H1 (cell line): Measurements from ENCODE around the gene BICD1. TPM values are rescaled to one million over a fixed set of nuclear protein-coding genes. Genes with fewer than 3 reads are reported as not detected.

Experiments
- SIRT6 ChIP-seq: IDR thresholded peaks from one replicate; pipeline ENCODE4 v1.7.1; 2012; ENCODE audit warnings: low read length, inconsistent platforms
- polyA plus RNA-seq, 7 experiments: library from polyadenylated mRNA; depleted of rRNA in 3 of 7; stranded (reverse) in 5 of 7; unstranded in 2 of 7; fragments of >200 nt in 5 of 7; fragments of 200-250 nt in 2 of 7; gene quantifications; 1 replicate in 5 of 7; 2 replicates in 1 of 7; 4 replicates in 1 of 7; pipeline versions ENCODE4 v1.2.1 to v1.2.3, GENCODE V29; 2011 to 2013; ENCODE audit warnings: missing spikeins in 2 of 7, mixed read lengths in 2 of 7
- total RNA-seq: library from RNA; stranded (reverse); fragmentation: NEBNext Ultra II Directional; extraction: Animal tissue kit (Norgen Biotek cat#: 25700); gene quantifications from 2 replicates; pipeline ENCODE4 v1.2.1, GENCODE V29; 2021

The BICD1 gene
- total and polyA plus RNA-seq, 2 of the 8 experiments (the other 6 are each of a cell fraction or from before 2014, with no cell fraction given) = 34.1 to 58.4 TPM

DNA sequence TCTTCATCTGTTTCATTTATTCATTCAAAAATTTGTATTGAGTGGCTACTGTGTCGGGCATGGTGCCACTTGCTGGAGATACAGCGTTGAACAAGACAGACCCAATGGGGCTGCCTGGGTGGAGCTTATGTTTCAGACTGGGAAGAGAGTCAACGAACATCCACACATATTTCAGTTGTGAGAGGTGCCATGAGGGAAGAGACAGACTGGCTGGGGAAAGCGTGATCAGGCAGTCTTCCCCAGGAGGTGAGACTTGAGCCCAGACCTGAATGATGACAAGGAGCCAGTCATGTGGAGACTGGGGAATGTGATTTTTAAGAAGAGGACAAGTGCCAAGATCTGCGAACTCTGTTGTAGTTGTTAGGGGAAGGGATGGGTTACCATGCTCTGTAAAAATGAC lies 12.2 kb downstream of the BICD1 start (continued):
- TF ChIP-seq SIRT6 = no peak
